OCI-LY3 (cell line): Measurements from ENCODE around the gene AFAP1L1.

ENCODE experiments used
- H2AFZ ChIP-seq: fragments of 200-600, 300-600 bp; shearing (Covaris generic); 2 replicates; pipeline ENCODE4 v1.6.0; 2014; ENCODE audit warnings: antibody characterized with exemption, low read depth, low read length
- H3K27ac ChIP-seq: fragments of 200-600, 300-600 bp; sonication (generic); 2 replicates; pipeline ENCODE4 v1.5.1; 2014; ENCODE audit warnings: mild to moderate bottlenecking, low read length, moderate library complexity, mixed read lengths
- H3K27me3 ChIP-seq: fragments of 200-600, 300-600 bp; sonication (generic); 2 replicates; pipeline ENCODE4 v1.6.1; 2014; ENCODE audit warnings: low read depth, low read length, mixed read lengths
- H3K36me3 ChIP-seq: fragments of 200-600, 300-600 bp; sonication (generic); replicated peaks from 2 replicates; pipeline ENCODE3; 2014; ENCODE audit warnings: low read depth, low read length, mixed read lengths
- H3K4me1 ChIP-seq: fragments of 300-600, 200-600 bp; sonication (generic); 2 replicates; pipeline ENCODE4 v1.6.1; 2014; ENCODE audit warnings: low read length, mixed read lengths
- H3K4me2 ChIP-seq: fragments of 200-600, 300-600 bp; sonication (generic); 2 replicates; pipeline ENCODE4 v1.6.1; 2014; ENCODE audit warnings: low read length, mixed read lengths
- H3K4me3 ChIP-seq: fragments of 300-600, 200-600 bp; sonication (generic); 2 replicates; pipeline ENCODE4 v1.5.1; 2014; ENCODE audit warnings: antibody characterized with exemption, mild to moderate bottlenecking, low read length, moderate library complexity
- H3K79me2 ChIP-seq: fragments of 300-600, 200-600 bp; shearing (Covaris generic); 2 replicates; pipeline ENCODE4 v1.6.1; 2014; ENCODE audit warnings: mild to moderate bottlenecking, low read length, mixed read lengths
- H3K9ac ChIP-seq: fragments of 300-600, 200-600 bp; shearing (Covaris generic); 2 replicates; pipeline ENCODE4 v1.6.0; 2014; ENCODE audit warnings: mild to moderate bottlenecking, low read length, moderate library complexity
- H3K9me3 ChIP-seq: fragments of 200-600, 300-600 bp; shearing (Covaris generic); 2 replicates; pipeline ENCODE4 v1.6.1; 2014; ENCODE audit warnings: low read length, mixed read lengths; ENCODE audit not compliant: insufficient read depth
- H4K20me1 ChIP-seq: fragments of 200-600, 300-600 bp; sonication (generic); 2 replicates; pipeline ENCODE4 v1.6.1; 2016; ENCODE audit warnings: low read length, mixed read lengths; ENCODE audit not compliant: insufficient read depth
- CTCF ChIP-seq: fragments of 200-600, 300-600 bp; sonication (generic); IDR thresholded peaks from 2 replicates; pipeline ENCODE4 v1.5.1; 2014; ENCODE audit warnings: antibody characterized with exemption, low read length, low read depth
- EZH2phosphoT487 ChIP-seq: fragments of 200-600 bp; shearing (Covaris generic); IDR thresholded peaks from 2 replicates; pipeline ENCODE4 v1.6.1; 2018; ENCODE audit warnings: antibody characterized with exemption, mixed run types, low read depth

AFAP1L1 gene

GRCh38 chr5:149358294-149358651 lies 86.6 kb downstream of the AFAP1L1 start:
- peak overlapping the region; percentile 93 for H3K4me3 ChIP-seq
- no peaks in the 10 kb centered on the region for H3K27me3 ChIP-seq
- peaks cover 13% of the 10 kb centered on the region for H3K79me2 ChIP-seq
- no peaks in the 10 kb centered on the region for H3K9me3 ChIP-seq
- H3K36me3 ChIP-seq: peaks cover 6% of the 10 kb centered on the region
- H4K20me1 ChIP-seq: no peaks in the 10 kb centered on the region
- H3K27ac ChIP-seq: peak overlapping the region; percentile 25; the same call in 1 of the 2 replicates
- TF ChIP-seq EZH2phosphoT487 (no peak), CTCF (no peak)
- peak overlapping the region; percentile 80 for H3K4me2 ChIP-seq
- H2AFZ ChIP-seq: peak overlapping the region; percentile 75; the same call in 1 of the 2 replicates
- H3K4me1 ChIP-seq: peaks cover 11% of the 10 kb centered on the region; the same call in 1 of the 2 replicates
- H3K9ac ChIP-seq: peak overlapping the region; percentile 84

GRCh38 chr5:149358868-149359495 lies 87.3 kb downstream of the AFAP1L1 start:
- Histone ChIP-seq H4K20me1 (no peaks in the 10 kb centered on the region), H3K27ac (no peak overlapping the region), H3K4me1 (peaks cover 11% of the 10 kb centered on the region; the same call in 1 of the 2 replicates), H2AFZ (no peak overlapping the region), H3K9ac (peak overlapping the region; percentile 84), H3K79me2 (peaks cover 13% of the 10 kb centered on the region), H3K4me2 (peak overlapping the region; percentile 80), H3K4me3 (peak overlapping the region; percentile 93), H3K9me3 (no peaks in the 10 kb centered on the region), H3K36me3 (peaks cover 4% of the 10 kb centered on the region), H3K27me3 (no peaks in the 10 kb centered on the region)
- no peak for TF ChIP-seq CTCF
- TF ChIP-seq EZH2phosphoT487: no peak

- no peak overlapping the region for H3K27ac ChIP-seq
- peaks cover 13% of the 10 kb centered on the region for H3K79me2 ChIP-seq
- no peaks in the 10 kb centered on the region for H3K9me3 ChIP-seq
- no peak overlapping the region for H2AFZ ChIP-seq
- H3K4me3 ChIP-seq: no peak overlapping the region
- no peak overlapping the region for H3K9ac ChIP-seq
- H4K20me1 ChIP-seq: no peaks in the 10 kb centered on the region
- H3K4me2 ChIP-seq: no peak overlapping the region
- H3K36me3 ChIP-seq: peaks cover 2% of the 10 kb centered on the region
- no peak for TF ChIP-seq CTCF
- TF ChIP-seq EZH2phosphoT487: no peak
- no peaks in the 10 kb centered on the region for H3K27me3 ChIP-seq
- H3K4me1 ChIP-seq: peaks cover 11% of the 10 kb centered on the region; the same call in 1 of the 2 replicates
Measured at GRCh38 chr5:149360272-149360671, 88.6 kb downstream of the AFAP1L1 start.

- Histone ChIP-seq H3K9ac (no peak overlapping the region), H3K36me3 (no peaks in the 10 kb centered on the region), H3K4me3 (no peak overlapping the region), H3K9me3 (no peaks in the 10 kb centered on the region), H3K79me2 (peaks cover 13% of the 10 kb centered on the region), H3K27me3 (no peaks in the 10 kb centered on the region), H3K4me1 (peaks cover 10% of the 10 kb centered on the region; the same call in 1 of the 2 replicates), H3K27ac (no peak overlapping the region), H2AFZ (no peak overlapping the region), H4K20me1 (no peaks in the 10 kb centered on the region), H3K4me2 (no peak overlapping the region)
- TF ChIP-seq CTCF: no peak
- no peak for TF ChIP-seq EZH2phosphoT487
Measured at GRCh38 chr5:149362541-149362940, 90.9 kb downstream of the AFAP1L1 start.
